IPS DF 6.9 (cell line): ENCODE data around the gene GALNT18.

ENCODE experiments used
- DNase-seq: peaks from one replicate; pipeline ENCODE4 v3.0.0-alpha.2; 2013; ENCODE audit warnings: low read depth, low spot score
- H3K27ac ChIP-seq: one replicate; pipeline ENCODE4 v1.5.1; 2013; ENCODE audit warnings: low read length, control low read depth
- H3K27me3 ChIP-seq: 2 replicates; pipeline ENCODE4 v1.6.1; 2013; ENCODE audit warnings: mild to moderate bottlenecking, low read length; ENCODE audit not compliant: control insufficient read depth, insufficient read depth
- H3K36me3 ChIP-seq: 2 replicates; pipeline ENCODE4 v1.6.1; 2013; ENCODE audit warnings: low read length; ENCODE audit not compliant: control insufficient read depth, insufficient read depth
- H3K4me1 ChIP-seq: 2 replicates; pipeline ENCODE4 v1.6.1; 2013; ENCODE audit warnings: low read length; ENCODE audit not compliant: control insufficient read depth, insufficient read depth
- H3K4me3 ChIP-seq: 2 replicates; pipeline ENCODE4 v1.5.1; 2013; ENCODE audit warnings: mild to moderate bottlenecking, low read length
- H3K9me3 ChIP-seq: 2 replicates; pipeline ENCODE4 v1.6.1; 2013; ENCODE audit warnings: low read length, inconsistent platforms; ENCODE audit not compliant: control insufficient read depth, insufficient read depth
- WGBS: extraction: QIAGEN DNeasy Blood & Tissue Kit; methylation state at CpG from one replicate; pipeline ENCODE4 v1.1.7; 2013; ENCODE audit warnings: mixed read lengths, missing lambda C conversion rate; ENCODE audit not compliant: insufficient read length, insufficient coverage; 5-methylcytosine and 5-hydroxymethylcytosine counted together

Gene GALNT18

DNA sequence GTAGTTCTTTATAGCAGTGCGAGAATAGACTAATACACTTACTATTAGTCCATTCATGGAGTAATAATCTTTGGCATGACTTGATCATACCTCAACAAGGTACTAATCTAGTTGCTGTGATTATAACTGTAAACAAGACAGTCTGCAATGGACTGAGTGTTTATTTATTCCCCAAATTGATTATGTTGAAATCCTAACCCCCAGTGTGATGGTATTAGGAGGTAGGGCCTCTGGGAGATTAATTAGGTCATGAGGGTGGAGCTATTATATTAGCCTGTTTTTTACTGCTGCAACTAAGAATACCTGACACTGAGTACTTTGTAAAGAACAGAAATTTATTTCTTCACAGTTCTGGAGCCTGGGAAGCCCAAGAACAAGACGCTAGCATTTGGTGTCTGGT lies 237.8 kb downstream of the GALNT18 start:
- no peaks in the 10 kb centered on the region for H3K36me3 ChIP-seq
- no CpG with 5 or more reads among the region's 2 CpGs for WGBS
- no peak overlapping the region for H3K4me3 ChIP-seq
- H3K27ac ChIP-seq: no peak overlapping the region
- no peaks in the 10 kb centered on the region for H3K27me3 ChIP-seq
- DNase-seq: no peak
- no peaks in the 10 kb centered on the region for H3K9me3 ChIP-seq
- H3K4me1 ChIP-seq: peaks cover 4% of the 10 kb centered on the region; the same call in 1 of the 2 replicates

DNA sequence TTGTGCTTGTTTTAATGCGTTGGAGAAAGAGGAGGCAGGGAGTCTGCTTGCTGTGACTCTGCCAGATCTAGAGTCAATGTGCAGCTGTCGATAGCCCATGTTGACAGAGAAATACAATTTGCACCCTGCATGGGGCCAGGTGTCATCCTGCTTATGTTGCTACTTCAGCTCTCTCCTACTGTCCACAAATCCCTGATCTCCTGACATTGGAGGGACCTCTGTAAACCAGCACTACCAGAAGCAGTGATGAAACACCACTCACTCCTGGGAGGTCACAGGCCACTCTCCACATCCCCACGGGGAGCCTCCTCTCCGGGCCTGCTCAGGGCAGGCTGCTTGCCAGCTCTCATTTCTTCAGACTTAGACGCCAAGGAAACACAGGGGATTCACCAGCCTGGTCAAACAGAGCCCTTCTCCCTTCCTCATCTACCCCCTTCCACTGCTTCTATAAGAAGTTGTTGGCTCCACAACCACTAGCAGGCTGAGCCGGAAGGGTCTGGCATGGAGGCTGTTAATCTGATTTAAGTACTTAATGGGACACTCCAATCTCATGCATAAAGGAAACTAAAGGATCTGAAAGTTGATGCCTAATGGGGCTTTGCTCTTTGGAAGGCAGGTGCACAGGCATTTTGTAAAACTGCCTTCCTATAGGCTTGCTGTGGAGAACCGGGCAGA lies 238.8 kb downstream of the GALNT18 start:
- Histone ChIP-seq H3K4me1 (peaks cover 4% of the 10 kb centered on the region; the same call in 1 of the 2 replicates), H3K36me3 (no peaks in the 10 kb centered on the region), H3K27me3 (no peaks in the 10 kb centered on the region), H3K9me3 (no peaks in the 10 kb centered on the region), H3K27ac (no peak overlapping the region), H3K4me3 (no peak overlapping the region)
- DNase-seq: no peak
- WGBS: 100% methylated on average over 1 of the region's 7 CpGs

DNA sequence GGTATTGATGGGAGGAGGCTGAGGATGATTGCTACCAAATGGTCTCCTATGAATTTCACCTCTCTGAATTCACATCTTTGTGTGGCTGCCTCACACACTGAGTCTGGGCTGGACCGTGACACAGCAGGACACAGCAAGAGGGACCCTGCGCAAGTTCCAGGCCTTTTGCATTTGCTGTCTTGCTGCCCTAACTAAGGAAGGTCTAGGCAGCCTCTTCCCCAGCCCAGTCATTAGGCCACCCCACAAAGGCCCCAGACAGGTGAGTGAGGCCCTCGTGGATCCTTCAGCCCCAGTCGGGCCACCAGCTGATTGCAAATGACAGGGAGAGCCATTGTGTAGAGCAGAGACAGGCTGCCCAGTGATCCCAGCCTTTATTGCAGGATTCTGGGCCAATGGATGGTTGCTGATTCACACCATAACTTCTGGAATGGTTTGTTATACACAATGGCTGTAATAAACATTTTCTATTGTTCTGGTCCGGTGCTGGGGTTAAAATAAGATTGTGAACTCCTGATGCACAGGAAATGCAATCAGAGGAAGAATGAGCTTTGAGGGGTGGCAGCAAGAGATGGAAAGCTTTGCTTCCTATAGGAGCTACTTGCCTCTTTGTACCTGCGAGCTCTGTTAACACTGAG lies 240.2 kb downstream of the GALNT18 start:
- Histone ChIP-seq H3K9me3 (no peaks in the 10 kb centered on the region), H3K36me3 (no peaks in the 10 kb centered on the region), H3K4me1 (no peaks in the 10 kb centered on the region), H3K27ac (no peak overlapping the region), H3K4me3 (no peak overlapping the region), H3K27me3 (no peaks in the 10 kb centered on the region)
- no CpG with 5 or more reads among the region's 6 CpGs for WGBS
- no peak for DNase-seq

DNA sequence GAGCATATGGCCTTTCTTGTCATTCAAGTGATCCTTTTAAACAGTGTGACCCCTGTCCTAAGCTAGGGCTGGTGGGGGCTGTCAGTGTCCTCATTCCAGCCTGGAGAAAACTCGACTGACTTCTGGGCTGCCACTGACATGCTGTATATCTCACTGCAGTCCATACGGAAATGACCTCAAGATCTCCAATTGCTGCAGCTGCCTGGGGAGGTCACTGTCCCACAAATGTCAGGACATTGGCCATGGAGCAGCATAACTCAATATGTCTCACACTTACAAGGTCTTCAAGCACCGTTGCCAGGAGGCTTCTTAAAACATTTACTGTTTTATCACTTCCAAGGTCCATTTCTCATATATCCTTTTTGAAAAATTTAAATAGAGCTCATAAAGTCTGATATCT lies 240.9 kb downstream of the GALNT18 start:
- Histone ChIP-seq H3K36me3 (no peaks in the 10 kb centered on the region), H3K27me3 (no peaks in the 10 kb centered on the region), H3K4me1 (no peaks in the 10 kb centered on the region), H3K27ac (no peak overlapping the region), H3K4me3 (no peak overlapping the region), H3K9me3 (no peaks in the 10 kb centered on the region)
- no CpG with 5 or more reads among the region's 3 CpGs for WGBS
- DNase-seq: no peak

DNA sequence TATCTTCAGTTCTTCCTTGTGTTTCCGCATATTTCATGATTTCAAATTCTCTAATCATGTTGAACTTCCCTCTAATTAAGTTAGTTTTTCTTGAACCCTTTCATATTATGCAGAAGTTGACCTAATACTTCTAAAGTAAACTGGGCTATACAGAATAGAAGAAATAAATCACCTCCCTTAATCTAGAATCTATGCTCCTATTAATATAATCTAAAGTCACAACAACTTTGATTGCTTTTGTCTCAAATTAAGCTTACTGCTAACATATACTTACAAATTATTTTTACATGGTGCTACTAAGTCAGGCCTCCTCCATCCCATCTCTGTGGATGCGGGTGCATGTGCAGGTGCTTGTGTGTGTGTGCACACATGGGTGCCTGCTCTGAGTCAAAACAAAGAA lies 241.5 kb downstream of the GALNT18 start:
- DNase-seq: no peak
- Histone ChIP-seq H3K4me1 (no peaks in the 10 kb centered on the region), H3K9me3 (no peaks in the 10 kb centered on the region), H3K27me3 (no peaks in the 10 kb centered on the region), H3K4me3 (no peak overlapping the region), H3K27ac (no peak overlapping the region), H3K36me3 (no peaks in the 10 kb centered on the region)
- no CpG with 5 or more reads among the region's 2 CpGs for WGBS

DNA sequence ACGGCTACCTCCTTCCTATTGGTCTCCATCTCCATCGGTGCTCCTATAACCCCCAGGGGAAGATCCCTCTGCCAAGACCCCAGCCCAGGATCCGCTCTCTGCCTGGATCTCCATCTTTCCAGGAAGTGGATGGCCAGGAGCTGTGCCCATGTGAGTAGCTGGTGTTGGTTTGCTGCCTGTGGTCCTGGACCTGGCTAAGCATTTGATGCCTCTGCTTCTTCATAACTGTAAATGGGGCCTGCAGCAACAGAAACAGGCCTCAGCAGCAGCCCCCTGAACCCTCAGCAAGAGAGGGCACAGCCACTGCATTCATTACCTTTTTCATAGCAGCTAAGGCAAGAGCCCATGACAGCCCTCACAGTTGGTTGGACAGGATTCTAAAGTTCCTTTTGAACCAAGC lies 242.1 kb downstream of the GALNT18 start:
- H3K27me3 ChIP-seq: no peaks in the 10 kb centered on the region
- H3K9me3 ChIP-seq: no peaks in the 10 kb centered on the region
- H3K27ac ChIP-seq: no peak overlapping the region
- H3K4me1 ChIP-seq: no peaks in the 10 kb centered on the region
- no peaks in the 10 kb centered on the region for H3K36me3 ChIP-seq
- H3K4me3 ChIP-seq: no peak overlapping the region
- DNase-seq: no peak
- no CpG with 5 or more reads among the region's 3 CpGs for WGBS

DNA sequence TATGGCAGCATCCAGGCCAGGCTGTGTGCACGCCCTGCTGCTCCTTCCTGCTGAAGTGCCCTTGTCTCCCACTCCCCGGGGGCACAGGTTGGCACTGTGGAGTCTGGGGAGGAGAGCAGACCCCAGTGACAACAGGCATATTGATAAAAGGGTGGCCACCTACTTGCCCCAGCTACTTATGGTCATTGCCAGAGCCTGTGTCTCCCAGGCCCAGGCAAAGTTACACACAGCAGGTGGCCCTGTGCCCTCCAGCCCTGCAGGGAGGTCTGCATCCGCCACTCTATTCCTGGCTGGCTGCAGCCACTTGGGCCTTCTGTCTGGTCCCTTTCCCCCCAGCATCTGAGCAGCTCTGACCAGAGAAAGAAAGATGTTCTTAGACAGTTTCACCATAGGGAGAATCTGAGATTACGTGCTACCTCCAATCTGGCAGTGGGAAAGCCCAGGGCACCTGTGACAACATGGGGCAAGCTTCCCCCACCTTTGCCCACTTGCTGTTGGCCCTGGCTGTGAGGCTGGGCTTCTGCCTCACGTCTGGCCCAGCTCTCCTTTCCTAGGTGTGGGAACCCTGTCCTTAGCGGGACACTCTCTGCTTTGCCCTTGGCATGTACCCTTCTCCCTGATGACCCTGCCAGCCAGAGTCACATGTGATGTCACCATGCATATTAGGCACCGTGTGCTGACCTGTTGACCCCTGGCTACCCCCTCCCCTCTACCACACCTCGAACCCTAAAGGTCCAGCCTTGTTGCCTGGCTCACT lies 243.4 kb downstream of the GALNT18 start:
- Histone ChIP-seq H3K4me1 (peaks cover 1% of the 10 kb centered on the region; the same call in 1 of the 2 replicates), H3K4me3 (no peak overlapping the region), H3K36me3 (no peaks in the 10 kb centered on the region), H3K27me3 (no peaks in the 10 kb centered on the region), H3K9me3 (no peaks in the 10 kb centered on the region), H3K27ac (no peak overlapping the region)
- WGBS: no CpG with 5 or more reads among the region's 8 CpGs
- DNase-seq: no peak

DNA sequence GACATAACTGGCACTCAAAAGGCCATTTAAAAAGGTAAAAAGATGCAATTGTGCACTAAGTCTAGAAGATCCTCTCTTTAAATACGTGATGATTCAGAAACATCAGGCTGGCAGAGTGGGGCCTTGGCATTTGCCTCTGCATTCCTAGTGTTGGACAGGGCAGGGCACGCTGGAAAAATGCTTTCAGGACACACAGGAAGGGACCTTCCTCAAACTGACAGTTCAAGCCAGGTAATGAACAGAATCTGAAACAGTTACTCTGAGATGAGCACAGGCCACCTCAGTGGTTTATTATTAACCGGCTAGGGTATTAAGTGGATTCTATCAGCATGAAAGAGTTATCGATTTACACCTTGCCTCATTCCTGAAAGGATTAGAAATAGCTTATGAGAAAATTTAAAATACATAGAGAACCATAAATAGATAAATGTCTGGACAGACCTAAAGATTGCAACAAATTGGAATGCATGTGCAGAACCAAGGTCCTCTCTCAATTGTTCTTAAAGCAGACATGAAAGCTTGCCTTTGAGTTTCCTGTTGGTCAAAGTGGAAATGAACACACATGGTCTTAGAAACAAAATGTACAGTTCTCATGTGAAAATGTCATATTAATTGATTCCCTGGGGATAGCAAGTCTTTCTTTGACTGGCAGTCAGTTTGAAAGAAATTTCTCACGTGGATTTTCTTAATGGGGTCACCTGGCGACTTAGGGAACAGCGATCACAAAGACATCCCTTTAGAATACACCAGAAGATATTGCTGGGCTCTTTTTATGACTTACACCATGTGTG lies 247.3 kb downstream of the GALNT18 start:
- Histone ChIP-seq H3K4me3 (no peak overlapping the region), H3K27ac (no peak overlapping the region), H3K36me3 (no peaks in the 10 kb centered on the region), H3K9me3 (no peaks in the 10 kb centered on the region), H3K4me1 (peaks cover 1% of the 10 kb centered on the region; the same call in 1 of the 2 replicates), H3K27me3 (no peaks in the 10 kb centered on the region)
- no peak for DNase-seq
- no CpG with 5 or more reads among the region's 7 CpGs for WGBS

DNA sequence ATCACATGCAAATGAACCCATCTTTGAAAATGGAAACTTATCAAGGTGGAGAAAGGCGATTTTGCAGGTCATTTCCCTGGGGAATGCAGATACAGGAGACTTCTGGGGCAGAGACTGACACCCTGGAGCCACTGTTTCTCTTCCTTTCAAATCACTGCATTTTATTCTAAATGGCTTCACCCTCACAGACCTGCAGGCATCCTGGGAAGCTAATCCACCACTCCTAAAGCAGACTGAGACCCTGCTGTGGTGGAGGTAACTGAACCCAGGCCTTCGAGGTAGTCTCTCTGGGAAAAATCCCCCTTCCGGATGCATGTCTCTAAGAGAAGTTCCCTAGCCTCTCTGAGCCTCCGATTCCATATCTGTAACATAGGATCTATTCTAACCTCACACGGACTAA lies 247.9 kb downstream of the GALNT18 start:
- Histone ChIP-seq H3K9me3 (no peaks in the 10 kb centered on the region), H3K27ac (no peak overlapping the region), H3K4me1 (peaks cover 1% of the 10 kb centered on the region; the same call in 1 of the 2 replicates), H3K4me3 (no peak overlapping the region), H3K36me3 (no peaks in the 10 kb centered on the region), H3K27me3 (no peaks in the 10 kb centered on the region)
- WGBS: no CpG with 5 or more reads among the region's 5 CpGs
- no peak for DNase-seq

DNA sequence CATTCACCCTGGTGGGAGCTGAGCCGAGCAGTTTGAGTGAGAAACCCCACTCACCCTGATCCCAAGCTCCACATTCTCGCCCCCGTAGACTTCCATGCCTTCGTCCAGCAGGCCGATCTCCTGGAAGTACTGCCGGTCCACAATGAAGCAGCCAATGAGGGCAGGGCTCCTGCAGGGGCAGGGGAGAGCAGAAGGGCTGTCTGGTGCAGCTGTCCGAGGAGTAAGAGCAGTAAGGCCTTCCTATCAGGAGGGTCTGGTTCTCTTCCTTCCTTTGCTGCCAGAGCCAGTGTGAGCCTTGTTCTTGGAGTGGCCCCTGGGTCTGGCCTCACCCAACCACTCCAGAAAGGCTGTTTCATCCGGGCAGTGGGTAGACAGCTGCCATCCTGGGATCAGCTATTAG lies 249.3 kb downstream of the GALNT18 start:
- Histone ChIP-seq H3K9me3 (no peaks in the 10 kb centered on the region), H3K4me1 (peaks cover 1% of the 10 kb centered on the region; the same call in 1 of the 2 replicates), H3K27ac (no peak overlapping the region), H3K27me3 (no peaks in the 10 kb centered on the region), H3K36me3 (no peaks in the 10 kb centered on the region), H3K4me3 (no peak overlapping the region)
- no CpG with 5 or more reads among the region's 8 CpGs for WGBS
- no peak for DNase-seq
